K562 (cell line): Measurements from ENCODE around the gene PPFIA3. TPM values are rescaled to one million over a fixed set of nuclear protein-coding genes. Genes with fewer than 3 reads are reported as not detected.

ENCODE experiments used
- BRCA1 ChIP-seq, 2 experiments: fragments of 450-650 bp in 1 of 2; sonication (generic) in 1 of 2; formaldehyde crosslinking in 1 of 2; IDR thresholded peaks; 2 replicates each; pipeline versions ENCODE4 v1.5.0 to v1.6.1; 2017 to 2020; ENCODE audit warnings: mild to moderate bottlenecking in 1 of 2, missing genetic modification reagents in 1 of 2
- CBFB ChIP-seq: sonication (generic); formaldehyde crosslinking; IDR thresholded peaks from 2 replicates; pipeline ENCODE4 v1.4.0; 2020; ENCODE audit warnings: mild to moderate bottlenecking, missing genetic modification reagents
- CBX3 ChIP-seq, 2 experiments: IDR thresholded peaks; 1 replicate in 1 of 2; 2 replicates in 1 of 2; pipeline ENCODE4 v1.6.1; 2012; ENCODE audit warnings: inconsistent platforms in 2 of 2, low read length in 2 of 2, borderline replicate concordance in 1 of 2, control low read depth in 1 of 2
- CCNT2 ChIP-seq: IDR thresholded peaks from 2 replicates; pipeline ENCODE4 v1.6.1; 2011; ENCODE audit warnings: borderline replicate concordance, low read depth, mild to moderate bottlenecking, moderate library complexity, mixed read lengths, low read length; ENCODE audit not compliant: insufficient read length; ENCODE audit errors: extremely low read depth
- CHD1 ChIP-seq: fragments of 200-600 bp; sonication (generic); IDR thresholded peaks from one replicate; pipeline ENCODE4 v1.6.1; 2012; ENCODE audit warnings: mild to moderate bottlenecking, moderate library complexity, low read length, inconsistent platforms
- ETV1 ChIP-seq: fragments of 450-650 bp; conservative IDR thresholded peaks from 2 replicates; pipeline ENCODE4 v1.6.1; 2016; ENCODE audit warnings: missing genetic modification characterization, control low read depth, low read depth, missing compliant biosample characterization
- EWSR1 ChIP-seq: fragments of 450-650 bp; IDR thresholded peaks from 2 replicates; pipeline ENCODE4 v1.6.1; 2018; ENCODE audit warnings: borderline replicate concordance, mild to moderate bottlenecking, low read depth, moderate library complexity; ENCODE audit not compliant: partially characterized antibody
- HDAC2 ChIP-seq: fragments of 450-650 bp; IDR thresholded peaks from 2 replicates; pipeline ENCODE4 v1.6.1; 2016; ENCODE audit warnings: mild to moderate bottlenecking
- IRF2 ChIP-seq: sonication (generic); formaldehyde crosslinking; IDR thresholded peaks from 2 replicates; pipeline ENCODE4 v1.8.1; 2022; ENCODE audit warnings: mild to moderate bottlenecking, missing genetic modification reagents
- JUN ChIP-seq, 2 experiments: sonication (generic) in 1 of 2; formaldehyde crosslinking in 1 of 2; IDR thresholded peaks; 2 replicates each; pipeline versions ENCODE4 v1.6.1 to v1.8.0; 2012 to 2022; ENCODE audit warnings: borderline replicate concordance in 2 of 2, mild to moderate bottlenecking in 2 of 2, improper control_type of control experiment in 1 of 2, low read depth in 1 of 2, low read length in 1 of 2, missing genetic modification reagents in 1 of 2
- KDM1A ChIP-seq, 2 experiments: fragments of 450-650 bp; IDR thresholded peaks; 2 replicates each; pipeline ENCODE4 v1.6.1; 2016; ENCODE audit warnings: mild to moderate bottlenecking in 2 of 2
- LCOR ChIP-seq: sonication (generic); formaldehyde crosslinking; IDR thresholded peaks from 2 replicates; pipeline ENCODE4 v1.8.0; 2022; ENCODE audit warnings: mild to moderate bottlenecking, missing genetic modification reagents
- MEF2D ChIP-seq: conservative IDR thresholded peaks from 2 replicates; pipeline ENCODE4 v1.6.1; 2016; ENCODE audit warnings: low read depth, missing genetic modification characterization, missing compliant biosample characterization
- MTA3 ChIP-seq: fragments of 450-650 bp; formaldehyde crosslinking; IDR thresholded peaks from 2 replicates; pipeline ENCODE4 v1.6.1; 2017; ENCODE audit warnings: mild to moderate bottlenecking, borderline replicate concordance
- NCOR1 ChIP-seq: fragments of 450-650 bp; IDR thresholded peaks from 2 replicates; pipeline ENCODE4 v1.6.1; 2016; ENCODE audit warnings: mild to moderate bottlenecking, moderate library complexity
- NFATC3 ChIP-seq: fragments of 450-650 bp; IDR thresholded peaks from 2 replicates; pipeline ENCODE4 v1.6.1; 2017; ENCODE audit warnings: mild to moderate bottlenecking
- NR2C1 ChIP-seq, 2 experiments: fragments of 450-650 bp; IDR thresholded peaks; 2 replicates each; pipeline ENCODE4 v1.6.1; 2017; ENCODE audit warnings: mild to moderate bottlenecking in 2 of 2, antibody characterized with exemption in 1 of 2, inconsistent platforms in 1 of 2, missing compliant biosample characterization in 1 of 2, missing genetic modification characterization in 1 of 2
- RBBP5 ChIP-seq: fragments of 200-600 bp; sonication (generic); IDR thresholded peaks from 2 replicates; pipeline ENCODE4 v1.6.1; 2012; ENCODE audit warnings: borderline replicate concordance, mild to moderate bottlenecking, low read length, control low read depth, inconsistent platforms; ENCODE audit not compliant: insufficient read depth, poor library complexity, severe bottlenecking
- SNRNP70 ChIP-seq: fragments of 200-400 bp; formaldehyde crosslinking; optimal IDR thresholded peaks from 2 replicates; pipeline ENCODE3; 2017; ENCODE audit warnings: low read depth, low read length
- SUPT5H ChIP-seq: fragments of 450-650 bp; IDR thresholded peaks from 2 replicates; pipeline ENCODE4 v1.6.1; 2016
- TCFL5 ChIP-seq: fragments of 250-450 bp; sonication (Bioruptor Pico); conservative IDR thresholded peaks from 2 replicates; pipeline ENCODE4 v1.6.1; 2021; ENCODE audit warnings: mild to moderate bottlenecking, moderate library complexity, matching md5 sums
- TFAP4 ChIP-seq: sonication (generic); formaldehyde crosslinking; IDR thresholded peaks from 2 replicates; pipeline ENCODE4 v1.8.0; 2022; ENCODE audit warnings: missing genetic modification reagents, mild to moderate bottlenecking, moderate library complexity, borderline replicate concordance
- U2AF1 ChIP-seq: fragments of 200-400 bp; formaldehyde crosslinking; optimal IDR thresholded peaks from 2 replicates; pipeline ENCODE3; 2017; ENCODE audit warnings: mild to moderate bottlenecking, low read depth, low read length, moderate library complexity
- U2AF2 ChIP-seq: fragments of 200-400 bp; formaldehyde crosslinking; optimal IDR thresholded peaks from 2 replicates; pipeline ENCODE3; 2017; ENCODE audit warnings: low read depth, mild to moderate bottlenecking, low read length
- ZFP1 ChIP-seq: fragments of 450-650 bp; formaldehyde crosslinking; IDR thresholded peaks from 2 replicates; pipeline ENCODE4 v1.4.0; 2020; ENCODE audit warnings: mild to moderate bottlenecking, mixed read lengths
- ZNF282 ChIP-seq: sonication (generic); formaldehyde crosslinking; IDR thresholded peaks from 2 replicates; pipeline ENCODE4 v1.8.1; 2023; ENCODE audit warnings: missing genetic modification reagents
- ZNF699 ChIP-seq: fragments of 250-450 bp; sonication (Bioruptor Pico); IDR thresholded peaks from 2 replicates; pipeline ENCODE4 v1.8.0; 2021; ENCODE audit warnings: mild to moderate bottlenecking, moderate library complexity; ENCODE audit not compliant: insufficient replicate concordance
- ZNF785 ChIP-seq: fragments of 250-450 bp; sonication (Bioruptor Pico); IDR thresholded peaks from 2 replicates; pipeline ENCODE4 v1.4.0; 2020; ENCODE audit warnings: mild to moderate bottlenecking
- ZSCAN29 ChIP-seq: fragments of 450-650 bp; IDR thresholded peaks from 2 replicates; pipeline ENCODE4 v1.6.1; 2017
- polyA plus RNA-seq, 8 experiments: library from polyadenylated mRNA; depleted of rRNA in 4 of 8; stranded (reverse) in 5 of 8; unstranded in 3 of 8; fragments of >200 nt; fragmentation: Nextera tagmentation in 2 of 8; fragmentation: Illumina TruSeq in 1 of 8; extraction: Ambion mirVana in 2 of 8; extraction: Trizol in 1 of 8; gene quantifications; 2 replicates each; pipeline versions ENCODE4 v1.2.1 to v1.2.3, GENCODE V29; 2011 to 2014; ENCODE audit warnings: inconsistent platforms in 1 of 8, missing spikeins in 1 of 8
- total RNA-seq, 7 experiments: library from RNA; depleted of rRNA in 6 of 7; stranded (reverse); fragments of >200 nt in 6 of 7; fragmentation: Illumina TruSeq in 2 of 7; extraction: Trizol in 2 of 7; gene quantifications; 2 replicates each; pipeline versions ENCODE4 v1.2.1 to v1.2.3, GENCODE V29; 2011 to 2021; ENCODE audit warnings: low replicate concordance in 1 of 7

Gene PPFIA3
- total and polyA plus RNA-seq, 9 of the 15 experiments (the other 6 are each of a cell fraction or from before 2014, with no cell fraction given): 0.10 to 53.0 (median 17.6) TPM

- TF ChIP-seq TCFL5 (no peak), NCOR1 (peak; percentile 58), CHD1 (no peak), MEF2D (tag) (0 out of 2 replicates have a peak, but pooled peaks have one; percentile 16), U2AF1 (no peak), LCOR (CRISPR knock-in tag) (0 out of 2 replicates have a peak, but pooled peaks have one; percentile 48), MTA3 (no peak; the same call in 1 of the 2 replicates), SUPT5H (no peak), CBX3 (IDR thresholded peaks at IDR 0.05; ENCODE audit: borderline replicate concordance in 1 of 2, low read length in 2 of 2) (peak in 1 of 2 experiments; percentile 46; a peak in 1 of 3 replicates), ZFP1 (CRISPR knock-in tag) (no peak), SNRNP70 (no peak), ETV1 (tag) (no peak; the same call in 1 of the 2 replicates), CCNT2 (no peak), IRF2 (CRISPR knock-in tag) (no peak), BRCA1 (IDR thresholded peaks at IDR 0.05) (no peak), BRCA1 (CRISPR knock-in tag; IDR thresholded peaks at IDR 0.05) (no peak), HDAC2 (peak; percentile 72; the same call in 1 of the 2 replicates), ZSCAN29 (no peak), KDM1A (IDR thresholded peaks at IDR 0.05) (peak in 1 of 2 experiments; percentile 28; a peak in 1 of 4 replicates), NR2C1 (IDR thresholded peaks at IDR 0.05) (peak; percentile 59), NR2C1 (tag; IDR thresholded peaks at IDR 0.05) (no peak), ZNF282 (no peak), TFAP4 (CRISPR knock-in tag) (peak; percentile 96), ZNF785 (CRISPR knock-in tag) (no peak), ZNF699 (CRISPR knock-in tag) (no peak), JUN (IDR thresholded peaks at IDR 0.05; ENCODE audit: borderline replicate concordance, low read depth, low read length) (peak; percentile 34; the same call in 1 of the 2 replicates), JUN (CRISPR knock-in tag; IDR thresholded peaks at IDR 0.05; ENCODE audit: borderline replicate concordance) (no peak), RBBP5 (peak; percentile 6), CBFB (no peak), EWSR1 (no peak), U2AF2 (no peak), NFATC3 (no peak)
Measured at GRCh38 chr19:49145573-49146407, 26.4 kb downstream of the PPFIA3 start (continued).
